Activated T-cell treated with anti-CD3 and anti-CD28 coated beads for 1 hour (primary cell): ENCODE data around the gene ABCA7.
A peak's percentile ranks its signal among the peaks of the same experiment; 100 is the strongest.

Experiments
- DNase-seq: peaks from one replicate; pipeline ENCODE4 v3.0.0-alpha.2; 2020; ENCODE audit warnings: low read depth

The ABCA7 gene

DNA sequence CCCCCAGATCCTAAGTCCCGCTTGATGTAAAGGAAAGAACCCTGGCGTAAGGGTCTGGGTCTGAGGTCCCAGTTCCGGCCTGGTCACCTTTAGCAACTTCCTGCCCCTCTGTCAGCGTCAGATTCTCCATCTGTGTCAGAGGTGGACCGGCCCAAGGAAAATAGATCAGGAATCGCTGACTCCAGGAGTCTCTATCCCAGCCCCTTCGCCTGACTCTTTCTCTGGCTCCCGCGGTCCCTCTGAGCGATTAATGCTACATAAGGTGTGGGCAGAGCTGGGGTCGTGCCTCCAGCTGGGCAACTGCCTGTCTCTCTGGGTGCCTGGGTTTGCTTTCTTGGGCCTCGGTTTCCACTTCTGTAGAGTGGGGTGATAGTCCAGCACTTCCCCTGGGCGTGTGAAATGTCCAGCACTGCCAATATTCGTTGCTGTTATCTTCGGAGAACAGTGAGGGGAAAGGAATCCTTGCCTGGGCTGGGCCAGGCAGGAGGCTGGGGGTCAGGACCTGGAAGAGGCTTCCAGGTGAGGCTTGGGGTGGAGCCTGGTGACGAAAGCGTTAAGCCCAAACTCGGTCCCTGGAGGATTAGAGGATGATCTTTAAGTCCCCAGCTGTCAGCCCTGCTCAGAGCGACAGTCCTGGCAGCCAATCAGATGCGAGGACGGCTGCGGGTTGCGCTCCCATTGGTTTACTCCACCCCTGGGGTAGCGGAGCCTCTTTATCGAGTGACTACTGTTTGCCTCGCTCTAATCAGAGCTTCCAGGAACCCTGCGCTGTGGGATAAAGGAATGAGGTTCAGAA, 767 bp downstream of the ABCA7 start:
- peak; percentile 82 for DNase-seq

DNA sequence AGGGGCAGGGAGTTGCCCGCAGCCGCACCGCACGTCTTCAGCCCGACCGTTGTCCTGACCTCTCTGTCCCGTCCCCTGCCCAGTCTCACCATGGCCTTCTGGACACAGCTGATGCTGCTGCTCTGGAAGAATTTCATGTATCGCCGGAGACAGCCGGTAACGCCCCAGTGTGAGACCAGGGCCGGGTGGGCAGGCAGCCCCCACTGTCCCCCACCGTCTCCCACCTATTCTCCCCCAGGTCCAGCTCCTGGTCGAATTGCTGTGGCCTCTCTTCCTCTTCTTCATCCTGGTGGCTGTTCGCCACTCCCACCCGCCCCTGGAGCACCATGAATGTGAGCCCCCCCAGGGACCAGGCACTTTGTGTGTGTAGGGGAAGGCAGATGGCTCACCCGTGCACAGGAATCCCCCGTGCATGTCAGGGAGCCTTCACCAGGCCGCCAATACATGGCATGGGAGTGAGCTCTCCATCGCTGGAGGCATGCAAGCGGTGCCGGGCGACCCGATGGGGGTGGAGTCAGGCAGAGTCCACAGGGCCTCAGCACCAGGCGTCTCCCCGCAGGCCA, 1.4 kb downstream of the ABCA7 start:
- no peak for DNase-seq

- no peak for DNase-seq
These were observed 2.2 kb downstream of the ABCA7 start for GRCh38 chr19:1041835-1042685.

DNA sequence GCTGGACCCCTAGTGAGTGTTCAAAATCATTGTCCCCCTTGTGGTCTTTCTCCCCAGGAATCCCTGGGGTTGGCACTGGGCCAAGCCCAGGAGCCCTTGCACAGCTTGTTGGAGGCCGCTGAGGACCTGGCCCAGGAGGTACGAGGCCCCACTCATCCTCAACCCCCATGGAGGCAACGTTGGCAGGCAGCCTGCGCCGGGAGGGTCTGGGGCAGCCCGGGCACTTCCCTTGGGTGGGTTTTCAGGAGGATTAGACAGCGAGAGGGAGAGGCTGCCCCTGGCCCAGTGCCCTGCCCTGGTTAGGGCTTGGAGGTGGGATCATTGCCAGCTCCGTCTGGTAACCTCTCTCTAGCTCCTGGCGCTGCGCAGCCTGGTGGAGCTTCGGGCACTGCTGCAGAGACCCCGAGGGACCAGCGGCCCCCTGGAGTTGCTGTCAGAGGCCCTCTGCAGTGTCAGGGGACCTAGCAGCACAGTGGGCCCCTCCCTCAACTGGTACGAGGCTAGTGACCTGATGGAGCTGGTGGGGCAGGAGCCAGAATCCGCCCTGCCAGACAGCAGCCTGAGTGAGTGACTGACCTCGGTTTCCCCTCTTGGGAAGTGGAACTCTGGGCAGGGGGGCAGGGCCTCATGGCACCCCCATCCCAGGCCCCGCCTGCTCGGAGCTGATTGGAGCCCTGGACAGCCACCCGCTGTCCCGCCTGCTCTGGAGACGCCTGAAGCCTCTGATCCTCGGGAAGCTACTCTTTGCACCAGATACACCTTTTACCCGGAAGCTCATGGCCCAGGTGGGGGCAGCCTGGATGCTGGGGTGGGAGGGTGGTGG, 3.0 kb downstream of the ABCA7 start:
- no peak for DNase-seq

DNA sequence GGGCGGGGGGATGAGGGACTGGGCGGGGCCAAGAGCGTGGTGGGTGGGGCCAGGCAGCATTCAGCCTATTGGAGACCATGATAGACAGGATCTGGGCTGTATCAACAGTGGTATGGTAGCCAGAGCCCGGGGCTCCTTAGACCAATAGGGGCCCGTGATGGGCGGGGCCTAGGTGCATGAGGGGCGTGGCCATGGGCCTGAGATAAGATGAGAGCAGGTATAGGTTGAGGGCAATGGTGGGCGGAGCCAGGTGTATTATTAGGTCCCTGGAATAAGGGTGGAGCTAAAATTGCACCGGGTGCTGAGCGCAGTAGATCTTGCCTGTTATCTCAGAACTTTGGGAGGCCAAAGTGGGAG, 5.3 kb downstream of the ABCA7 start:
- no peak for DNase-seq

DNA sequence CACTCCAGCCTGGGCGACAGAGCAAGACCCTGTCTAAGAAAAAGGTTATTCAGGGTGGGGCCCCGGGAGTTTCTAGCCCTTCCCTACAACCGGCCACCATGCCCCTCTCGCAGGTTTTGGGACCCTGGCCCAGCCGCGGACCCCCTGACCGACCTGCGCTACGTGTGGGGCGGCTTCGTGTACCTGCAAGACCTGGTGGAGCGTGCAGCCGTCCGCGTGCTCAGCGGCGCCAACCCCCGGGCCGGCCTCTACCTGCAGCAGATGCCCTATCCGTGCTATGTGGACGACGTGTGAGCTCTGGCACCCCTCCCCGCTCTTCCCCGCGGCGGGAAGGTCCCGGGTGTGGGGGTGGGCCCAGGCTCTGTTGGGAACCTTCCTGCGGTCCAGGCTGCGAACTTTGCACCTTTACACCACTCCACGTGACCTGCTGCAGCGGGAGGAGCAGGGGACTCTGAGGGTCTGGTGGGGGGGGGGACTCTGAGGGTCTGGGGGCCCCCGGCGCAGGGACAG, 6.3 kb downstream of the ABCA7 start:
- DNase-seq: no peak

- no peak for DNase-seq
These were observed 7.2 kb downstream of the ABCA7 start for GRCh38 chr19:1046836-1047695.

DNA sequence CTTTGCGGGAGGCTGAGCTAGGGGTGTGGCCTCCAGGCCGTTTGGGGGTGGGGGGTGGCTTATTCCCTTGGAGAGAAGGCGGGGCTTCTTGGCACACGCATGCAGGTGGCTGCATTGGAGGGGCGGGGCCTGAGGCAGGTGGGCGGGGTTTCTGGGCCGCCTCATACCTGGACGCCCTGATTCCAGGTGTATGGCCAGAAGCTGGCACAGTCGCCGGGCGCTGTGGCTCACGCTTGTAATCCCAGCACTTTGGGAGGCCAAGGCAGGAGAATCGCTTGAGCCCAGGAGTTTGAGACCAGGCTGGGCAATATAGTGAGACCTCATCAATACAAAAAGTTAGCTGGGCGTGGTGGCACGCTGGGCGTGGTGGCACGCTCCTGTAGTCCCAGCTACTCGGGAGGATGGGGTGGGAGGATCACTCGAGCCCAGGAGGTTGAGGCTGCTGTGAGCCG, 7.8 kb downstream of the ABCA7 start:
- no peak for DNase-seq

GRCh38 chr19:1049106-1049505, 9.2 kb downstream of the ABCA7 start:
- DNase-seq: no peak

- DNase-seq: no peak
These were observed 9.9 kb downstream of the ABCA7 start for GRCh38 chr19:1049800-1050199.

DNA sequence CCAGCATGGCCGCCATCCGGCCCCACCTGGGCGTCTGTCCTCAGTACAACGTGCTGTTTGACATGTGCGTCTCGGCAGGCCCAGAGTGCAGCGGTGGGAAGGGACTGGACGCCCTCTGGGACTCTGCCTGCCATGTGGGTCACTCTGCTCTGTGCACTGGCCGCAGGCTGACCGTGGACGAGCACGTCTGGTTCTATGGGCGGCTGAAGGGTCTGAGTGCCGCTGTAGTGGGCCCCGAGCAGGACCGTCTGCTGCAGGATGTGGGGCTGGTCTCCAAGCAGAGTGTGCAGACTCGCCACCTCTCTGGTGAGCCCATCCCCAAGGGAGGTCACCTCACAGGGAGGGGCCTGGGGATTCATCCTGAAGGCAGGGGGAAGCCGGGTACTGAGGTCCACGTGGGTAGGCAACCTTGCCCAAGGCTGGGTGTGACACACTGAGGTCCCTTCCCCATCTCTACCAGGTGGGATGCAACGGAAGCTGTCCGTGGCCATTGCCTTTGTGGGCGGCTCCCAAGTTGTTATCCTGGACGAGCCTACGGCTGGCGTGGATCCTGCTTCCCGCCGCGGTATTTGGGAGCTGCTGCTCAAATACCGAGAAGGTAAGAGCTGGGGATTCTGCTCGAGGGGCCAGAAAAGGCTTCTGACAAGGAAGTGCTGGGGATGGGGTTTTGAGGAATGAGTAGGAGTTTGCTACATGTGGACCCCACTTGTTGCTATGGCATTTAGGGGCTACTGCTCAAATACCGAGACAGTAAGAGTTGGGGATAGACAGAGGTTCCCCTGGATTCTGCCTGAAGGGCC, 11.3 kb downstream of the ABCA7 start:
- DNase-seq: no peak

DNA sequence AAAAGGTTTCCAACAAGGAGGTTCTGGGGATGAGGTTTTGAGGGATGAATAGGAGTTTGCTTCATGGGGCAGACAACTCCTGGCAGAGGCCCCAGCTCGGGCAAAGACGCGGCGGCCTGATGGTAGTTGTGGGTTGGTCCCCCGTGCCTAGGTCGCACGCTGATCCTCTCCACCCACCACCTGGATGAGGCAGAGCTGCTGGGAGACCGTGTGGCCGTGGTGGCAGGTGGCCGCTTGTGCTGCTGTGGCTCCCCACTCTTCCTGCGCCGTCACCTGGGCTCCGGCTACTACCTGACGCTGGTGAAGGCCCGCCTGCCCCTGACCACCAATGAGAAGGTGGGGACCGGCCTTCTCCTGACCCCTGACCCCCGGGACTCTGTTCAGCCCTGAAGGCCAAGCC, 11.9 kb downstream of the ABCA7 start:
- DNase-seq: no peak

GRCh38 chr19:1052349-1052975, 12.6 kb downstream of the ABCA7 start:
- no peak for DNase-seq

GRCh38 chr19:1053176-1054101, 13.5 kb downstream of the ABCA7 start:
- no peak for DNase-seq

DNA sequence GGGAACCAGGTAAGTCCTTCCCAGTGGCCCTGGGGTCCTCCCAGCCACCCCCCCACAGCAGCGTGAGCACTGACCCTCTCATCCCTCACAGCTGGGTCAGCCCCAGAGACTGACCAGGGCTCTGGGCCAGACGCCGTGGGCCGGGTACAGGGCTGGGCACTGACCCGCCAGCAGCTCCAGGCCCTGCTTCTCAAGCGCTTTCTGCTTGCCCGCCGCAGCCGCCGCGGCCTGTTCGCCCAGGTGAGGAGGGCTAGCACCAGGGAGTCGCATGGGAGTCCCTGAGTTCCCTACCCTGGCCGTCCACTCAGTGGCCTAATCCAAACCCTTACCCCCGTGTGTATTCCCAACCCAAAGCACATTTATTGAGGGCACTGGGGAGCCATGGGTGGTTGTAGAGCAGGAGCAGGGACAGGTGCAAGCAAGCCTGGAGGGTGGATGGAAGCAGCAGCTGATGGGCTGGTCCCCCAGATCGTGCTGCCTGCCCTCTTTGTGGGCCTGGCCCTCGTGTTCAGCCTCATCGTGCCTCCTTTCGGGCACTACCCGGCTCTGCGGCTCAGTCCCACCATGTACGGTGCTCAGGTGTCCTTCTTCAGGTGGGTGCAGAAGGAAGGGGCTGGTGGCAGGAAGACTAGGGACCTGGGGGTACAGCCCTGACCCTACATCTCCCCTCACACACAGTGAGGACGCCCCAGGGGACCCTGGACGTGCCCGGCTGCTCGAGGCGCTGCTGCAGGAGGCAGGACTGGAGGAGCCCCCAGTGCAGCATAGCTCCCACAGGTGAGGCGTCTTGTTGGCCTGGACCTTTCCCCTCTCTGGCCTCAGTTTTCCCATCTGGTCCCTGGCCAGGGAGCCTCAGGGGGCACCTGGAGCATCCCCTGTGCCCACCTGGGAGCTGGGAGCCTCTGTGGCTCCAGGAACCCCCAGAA, 14.5 kb downstream of the ABCA7 start:
- no peak for DNase-seq

GRCh38 chr19:1055028-1055425, 15.1 kb downstream of the ABCA7 start:
- no peak for DNase-seq

- DNase-seq: no peak
These were observed 16.1 kb downstream of the ABCA7 start for GRCh38 chr19:1055886-1056620.
